ENCODE data around the gene PAK3.

The PAK3 gene

GRCh38 chrX:111123125-111123524, 27.1 kb downstream of the PAK3 start:
- TF ChIP-seq MYC (IDR thresholded peaks at IDR 0.05; ENCODE audit: low read depth, low read length): no peak
- no peak for DNase-seq (ENCODE audit: low read depth)
- H3K4me3 ChIP-seq (ENCODE audit: low read depth, low read length): no peak overlapping the region

DNA sequence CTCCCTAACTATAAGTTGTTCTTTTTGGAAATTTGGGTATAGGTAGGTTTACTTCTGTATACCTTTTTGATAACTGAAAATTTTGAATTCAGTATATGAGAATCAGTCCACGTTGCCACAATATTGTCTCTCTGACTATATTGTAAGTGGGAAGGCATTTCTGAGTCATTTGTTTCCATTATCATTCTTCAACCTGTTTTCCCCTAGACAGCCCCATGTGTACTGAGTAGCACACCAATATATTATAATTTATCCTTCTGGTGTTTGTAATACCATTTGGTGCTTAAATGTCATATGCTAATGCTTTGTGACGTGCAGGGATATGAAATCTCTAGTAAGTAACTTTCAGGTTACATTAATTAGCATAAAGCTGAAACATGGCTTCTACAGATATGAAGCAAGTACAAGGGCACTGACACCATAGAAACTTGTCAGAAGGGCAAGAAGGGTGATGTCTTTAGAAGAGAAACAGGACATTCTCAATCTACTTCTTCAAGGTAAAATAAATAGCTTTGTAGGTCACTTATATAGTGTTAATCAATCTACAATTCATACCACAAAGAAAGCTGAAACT, 27.7 kb downstream of the PAK3 start:
- TF ChIP-seq POLR2A (IDR thresholded peaks at IDR 0.05; ENCODE audit: extremely low read depth, insufficient read length) (no peak), MYC (IDR thresholded peaks at IDR 0.05; ENCODE audit: low read depth, low read length) (no peak)
- TF ChIP-seq, protein P1, sequence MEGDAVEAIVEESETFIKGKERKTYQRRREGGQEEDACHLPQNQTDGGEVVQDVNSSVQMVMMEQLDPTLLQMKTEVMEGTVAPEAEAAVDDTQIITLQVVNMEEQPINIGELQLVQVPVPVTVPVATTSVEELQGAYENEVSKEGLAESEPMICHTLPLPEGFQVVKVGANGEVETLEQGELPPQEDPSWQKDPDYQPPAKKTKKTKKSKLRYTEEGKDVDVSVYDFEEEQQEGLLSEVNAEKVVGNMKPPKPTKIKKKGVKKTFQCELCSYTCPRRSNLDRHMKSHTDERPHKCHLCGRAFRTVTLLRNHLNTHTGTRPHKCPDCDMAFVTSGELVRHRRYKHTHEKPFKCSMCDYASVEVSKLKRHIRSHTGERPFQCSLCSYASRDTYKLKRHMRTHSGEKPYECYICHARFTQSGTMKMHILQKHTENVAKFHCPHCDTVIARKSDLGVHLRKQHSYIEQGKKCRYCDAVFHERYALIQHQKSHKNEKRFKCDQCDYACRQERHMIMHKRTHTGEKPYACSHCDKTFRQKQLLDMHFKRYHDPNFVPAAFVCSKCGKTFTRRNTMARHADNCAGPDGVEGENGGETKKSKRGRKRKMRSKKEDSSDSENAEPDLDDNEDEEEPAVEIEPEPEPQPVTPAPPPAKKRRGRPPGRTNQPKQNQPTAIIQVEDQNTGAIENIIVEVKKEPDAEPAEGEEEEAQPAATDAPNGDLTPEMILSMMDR (IDR thresholded peaks at IDR 0.05; ENCODE audit: low read depth, low read length): no peak
- TF ChIP-seq, protein P2, sequence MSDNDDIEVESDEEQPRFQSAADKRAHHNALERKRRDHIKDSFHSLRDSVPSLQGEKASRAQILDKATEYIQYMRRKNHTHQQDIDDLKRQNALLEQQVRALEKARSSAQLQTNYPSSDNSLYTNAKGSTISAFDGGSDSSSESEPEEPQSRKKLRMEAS (IDR thresholded peaks at IDR 0.05; ENCODE audit: low read depth, low read length): no peak
- no peak overlapping the region for H3K4me3 ChIP-seq (ENCODE audit: low read depth, low read length)
- DNase-seq (ENCODE audit: low read depth): no peak

DNA sequence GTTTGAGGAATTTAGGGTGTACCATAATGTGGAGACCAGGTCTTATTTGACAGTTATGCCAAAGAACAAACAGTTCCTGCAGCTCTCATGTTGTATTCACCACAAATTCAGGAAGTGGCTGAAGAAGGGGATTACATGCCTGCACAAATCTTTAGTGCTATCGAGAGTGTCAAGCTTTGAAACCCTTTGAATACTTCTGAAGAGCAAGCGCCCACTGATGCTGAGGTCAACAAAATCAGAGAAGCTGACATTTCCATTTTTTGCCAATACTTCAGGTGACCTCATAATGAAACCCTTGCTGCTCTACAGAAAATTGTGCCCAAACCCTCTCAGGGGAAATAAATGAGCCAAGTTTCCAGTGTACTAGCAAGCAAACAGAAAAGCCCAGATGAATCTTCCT, 28.4 kb downstream of the PAK3 start:
- DNase-seq (ENCODE audit: low read depth): no peak
- no peak overlapping the region for H3K4me3 ChIP-seq (ENCODE audit: low read depth, low read length)
- TF ChIP-seq MYC (IDR thresholded peaks at IDR 0.05; ENCODE audit: low read depth, low read length) (no peak), POLR2A (IDR thresholded peaks at IDR 0.05; ENCODE audit: extremely low read depth, insufficient read length) (no peak)
- TF ChIP-seq, protein P2 (IDR thresholded peaks at IDR 0.05; ENCODE audit: low read depth, low read length): no peak
- TF ChIP-seq, protein P1 (IDR thresholded peaks at IDR 0.05; ENCODE audit: low read depth, low read length): no peak

- no peak overlapping the region for H3K4me3 ChIP-seq (ENCODE audit: low read depth, low read length)
- DNase-seq (ENCODE audit: low read depth): no peak
- TF ChIP-seq, protein P1 (IDR thresholded peaks at IDR 0.05; ENCODE audit: low read depth, low read length): no peak
- TF ChIP-seq, protein P2 (IDR thresholded peaks at IDR 0.05; ENCODE audit: low read depth, low read length): no peak
- no peak for TF ChIP-seq POLR2A (IDR thresholded peaks at IDR 0.05; ENCODE audit: extremely low read depth, insufficient read length)
- TF ChIP-seq MYC (IDR thresholded peaks at IDR 0.05; ENCODE audit: low read depth, low read length): no peak
Observed at GRCh38 chrX:111127038-111127437, 31.0 kb downstream of the PAK3 start.

GRCh38 chrX:111129921-111130320, 33.9 kb downstream of the PAK3 start:
- TF ChIP-seq, protein P1 (IDR thresholded peaks at IDR 0.05; ENCODE audit: low read depth, low read length): no peak
- TF ChIP-seq MYC (IDR thresholded peaks at IDR 0.05; ENCODE audit: low read depth, low read length) (no peak), POLR2A (IDR thresholded peaks at IDR 0.05; ENCODE audit: extremely low read depth, insufficient read length) (no peak)
- TF ChIP-seq, protein P2 (IDR thresholded peaks at IDR 0.05; ENCODE audit: low read depth, low read length): no peak
- H3K4me3 ChIP-seq (ENCODE audit: low read depth, low read length): no peak overlapping the region
- DNase-seq (ENCODE audit: low read depth): no peak

DNA sequence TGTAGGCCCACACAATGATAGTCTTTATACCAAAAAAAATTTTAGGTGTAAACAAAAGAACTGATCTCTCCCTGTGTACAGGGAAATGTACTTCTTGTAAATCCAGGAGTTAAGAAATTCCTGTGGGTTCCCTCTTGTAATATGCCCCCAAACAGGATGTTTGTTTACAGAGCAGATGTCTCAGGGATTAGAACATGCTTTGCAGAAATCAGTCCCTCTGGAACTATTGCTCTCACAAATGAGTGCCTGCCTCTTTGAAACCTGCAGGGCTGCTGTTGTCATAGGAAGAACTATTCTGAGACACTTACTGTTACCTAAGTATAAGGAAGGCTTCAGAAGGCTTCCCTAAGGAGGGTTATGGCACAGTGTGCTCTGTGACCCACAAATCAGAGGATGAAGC, 35.6 kb downstream of the PAK3 start:
- TF ChIP-seq, protein P1 (IDR thresholded peaks at IDR 0.05; ENCODE audit: low read depth, low read length): no peak
- TF ChIP-seq MYC (IDR thresholded peaks at IDR 0.05; ENCODE audit: low read depth, low read length) (no peak), POLR2A (IDR thresholded peaks at IDR 0.05; ENCODE audit: extremely low read depth, insufficient read length) (no peak)
- TF ChIP-seq, protein P2 (IDR thresholded peaks at IDR 0.05; ENCODE audit: low read depth, low read length): no peak
- DNase-seq (ENCODE audit: low read depth): no peak
- no peak overlapping the region for H3K4me3 ChIP-seq (ENCODE audit: low read depth, low read length)

All from NB4 (cell line).